Activated gamma-delta T cell (primary cell): Measurements from ENCODE around the gene IFIT3.
"Not testable (repeated sequence)": the region's sequence is repeated elsewhere in the genome, so short reads cannot be mapped to it uniquely, and the experiment has no call there.

Experiments used
- DNase-seq: peaks from one replicate; lab custom pipeline; 2025; lab: John Stamatoyannopoulos, UW
- total RNA-seq, 2 donors: gene quantifications; one replicate each; lab custom pipeline; 2026; lab: John Stamatoyannopoulos, UW

Gene IFIT3
- total RNA-seq, result 1.9 to 13.8 reads per million in 2 donors

- no peak for DNase-seq
Observed at GRCh38 chr10:89327803-89328441, at the start of gene IFIT3. Gene IFIT3, plus strand, starts transcription at chr10:89327997. Its CDS starts 77 bp downstream, at chr10:89328074.

- DNase-seq, result no peak
Observed at GRCh38 chr10:89278034-89278535, 49.7 kb upstream of the IFIT3 start.

GRCh38 chr10:89278900-89279392 is 48.9 kb upstream of the IFIT3 start:
- DNase-seq, result no peak

- no peak for DNase-seq
Observed at GRCh38 chr10:89279421-89279869, 48.4 kb upstream of the IFIT3 start.

GRCh38 chr10:89280508-89280907 is 47.3 kb upstream of the IFIT3 start:
- DNase-seq, result no peak

GRCh38 chr10:89281606-89282395 is 46.0 kb upstream of the IFIT3 start:
- DNase-seq, result no peak

GRCh38 chr10:89283025-89283935 is 44.5 kb upstream of the IFIT3 start:
- no peak for DNase-seq

- DNase-seq, result no peak
Observed at GRCh38 chr10:89283936-89284475, 43.8 kb upstream of the IFIT3 start.

GRCh38 chr10:89284711-89285110 is 43.1 kb upstream of the IFIT3 start:
- not testable (repeated sequence) for DNase-seq

GRCh38 chr10:89285303-89285702 is 42.5 kb upstream of the IFIT3 start:
- DNase-seq, result not testable (repeated sequence)

- DNase-seq, result no peak
Observed at GRCh38 chr10:89294721-89295239, 33.0 kb upstream of the IFIT3 start.

GRCh38 chr10:89295597-89295996 is 32.2 kb upstream of the IFIT3 start:
- DNase-seq, result no peak

- DNase-seq, result no peak
Observed at GRCh38 chr10:89296220-89296648, 31.6 kb upstream of the IFIT3 start.

GRCh38 chr10:89297356-89297755 is 30.4 kb upstream of the IFIT3 start:
- DNase-seq, result no peak

- no peak for DNase-seq
Observed at GRCh38 chr10:89297791-89298190, 30.0 kb upstream of the IFIT3 start.

- no peak for DNase-seq
Observed at GRCh38 chr10:89299031-89299430, 28.8 kb upstream of the IFIT3 start.

- no peak for DNase-seq
Observed at GRCh38 chr10:89301232-89301631, 26.6 kb upstream of the IFIT3 start.

- no peak for DNase-seq
Observed at GRCh38 chr10:89301721-89302445, 25.9 kb upstream of the IFIT3 start, which contains the start of gene IFIT2. Gene IFIT2, plus strand, starts transcription at chr10:89302046. Its CDS starts 78 bp downstream, at chr10:89302124.

- DNase-seq, result no peak
Observed at GRCh38 chr10:89302625-89303024, 25.2 kb upstream of the IFIT3 start.

GRCh38 chr10:89303161-89303560 is 24.6 kb upstream of the IFIT3 start:
- no peak for DNase-seq
